Astrocyte of the spinal cord (primary cell): ENCODE measurements around the gene HSBP1L1.
A peak's percentile ranks its signal among the peaks of the same experiment; 100 is the strongest.
"Not testable (repeated sequence)": the region's sequence is repeated elsewhere in the genome, so short reads cannot be mapped to it uniquely, and the experiment has no call there.

Experiments used
- DNase-seq: peaks from one replicate; pipeline ENCODE4 v3.0.0; 2011; ENCODE audit warnings: low read depth, low spot score
- H3K4me3 ChIP-seq: 2 replicates; pipeline ENCODE4 v1.5.1; 2011; ENCODE audit warnings: low read depth, mild to moderate bottlenecking, low read length, moderate library complexity
- in situ Hi-C: cut with HindIII; loops from 2 replicates; pipeline ENCODE4 v1.10.0; 2017; ENCODE audit warnings: low sequenced_read_pairs
- TF ChIP-seq, protein P1 (sequence below): IDR thresholded peaks from 2 replicates; pipeline ENCODE4 v1.5.1; 2012; ENCODE audit warnings: low read depth, mild to moderate bottlenecking, low read length, inconsistent platforms

HSBP1L1 gene

DNA sequence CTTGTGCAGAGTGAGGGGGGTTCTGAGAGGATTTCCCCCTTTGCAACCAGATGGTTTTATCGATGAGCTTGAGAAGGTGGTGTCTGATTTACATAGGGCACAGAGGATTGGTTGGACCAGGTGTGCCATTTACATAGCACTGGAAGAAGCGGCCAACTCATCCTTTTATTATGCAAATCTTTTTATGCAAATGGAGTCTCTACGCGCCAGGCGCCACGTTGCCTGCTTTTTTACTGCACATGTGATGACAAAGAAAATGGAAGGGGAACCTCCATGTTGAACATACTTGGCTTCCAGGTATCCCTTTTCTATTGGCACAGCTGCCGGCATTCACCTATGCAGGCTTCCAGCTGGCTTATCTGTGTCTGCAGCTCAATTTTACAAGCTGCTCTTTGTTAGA lies 42.3 kb downstream of the HSBP1L1 start:
- in situ Hi-C loops = no loop called here
- DNase-seq = no peak
- H3K4me3 ChIP-seq = no peak overlapping the region
- TF ChIP-seq, protein P1, sequence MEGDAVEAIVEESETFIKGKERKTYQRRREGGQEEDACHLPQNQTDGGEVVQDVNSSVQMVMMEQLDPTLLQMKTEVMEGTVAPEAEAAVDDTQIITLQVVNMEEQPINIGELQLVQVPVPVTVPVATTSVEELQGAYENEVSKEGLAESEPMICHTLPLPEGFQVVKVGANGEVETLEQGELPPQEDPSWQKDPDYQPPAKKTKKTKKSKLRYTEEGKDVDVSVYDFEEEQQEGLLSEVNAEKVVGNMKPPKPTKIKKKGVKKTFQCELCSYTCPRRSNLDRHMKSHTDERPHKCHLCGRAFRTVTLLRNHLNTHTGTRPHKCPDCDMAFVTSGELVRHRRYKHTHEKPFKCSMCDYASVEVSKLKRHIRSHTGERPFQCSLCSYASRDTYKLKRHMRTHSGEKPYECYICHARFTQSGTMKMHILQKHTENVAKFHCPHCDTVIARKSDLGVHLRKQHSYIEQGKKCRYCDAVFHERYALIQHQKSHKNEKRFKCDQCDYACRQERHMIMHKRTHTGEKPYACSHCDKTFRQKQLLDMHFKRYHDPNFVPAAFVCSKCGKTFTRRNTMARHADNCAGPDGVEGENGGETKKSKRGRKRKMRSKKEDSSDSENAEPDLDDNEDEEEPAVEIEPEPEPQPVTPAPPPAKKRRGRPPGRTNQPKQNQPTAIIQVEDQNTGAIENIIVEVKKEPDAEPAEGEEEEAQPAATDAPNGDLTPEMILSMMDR = no peak

DNA sequence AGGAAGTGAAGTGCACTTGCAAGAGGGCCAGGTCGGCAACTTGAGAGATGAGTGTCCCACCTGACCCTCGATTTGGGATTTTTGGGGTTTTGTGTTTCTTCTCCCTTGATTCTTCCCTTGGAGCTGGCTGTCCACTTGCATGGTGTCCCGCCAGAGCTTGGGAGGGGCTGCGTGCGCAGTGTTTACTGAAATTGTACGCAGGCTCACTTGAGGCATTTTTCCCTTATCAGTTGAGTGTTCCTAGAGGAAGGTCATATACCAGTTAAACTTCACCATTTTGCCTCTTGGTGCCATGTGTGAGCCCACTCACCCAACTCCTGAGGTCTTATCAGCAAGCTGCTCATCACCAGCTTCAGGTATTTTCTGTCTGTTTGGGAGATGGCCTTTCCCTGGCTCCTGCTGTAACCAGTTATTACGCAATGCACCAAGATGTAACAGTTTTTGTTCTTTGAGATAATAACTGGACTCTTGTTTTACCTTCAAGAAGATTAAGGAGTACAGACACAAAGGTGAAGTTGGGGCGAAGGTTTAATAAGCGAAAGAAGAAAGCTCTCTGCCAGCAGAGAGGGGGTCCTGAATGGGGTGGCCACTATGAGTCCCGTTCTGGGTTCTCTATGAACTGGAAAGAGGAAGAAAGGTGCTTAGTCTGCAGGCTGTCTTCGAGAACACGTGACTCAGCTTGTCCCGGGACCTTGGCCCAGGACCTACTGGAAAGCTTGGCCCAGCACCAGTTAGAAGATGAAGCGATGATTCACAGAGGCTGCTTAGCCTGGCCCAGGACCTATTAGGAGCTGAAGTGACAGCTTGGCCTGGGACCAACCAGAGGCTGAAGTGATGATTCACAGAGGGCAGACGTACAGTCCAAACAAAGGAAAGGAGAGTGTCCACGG lies 45.5 kb downstream of the HSBP1L1 start:
- DNase-seq = peak; percentile 96
- no peak overlapping the region for H3K4me3 ChIP-seq
- TF ChIP-seq, protein P1 = no peak
- in situ Hi-C loops = no loop called here

DNA sequence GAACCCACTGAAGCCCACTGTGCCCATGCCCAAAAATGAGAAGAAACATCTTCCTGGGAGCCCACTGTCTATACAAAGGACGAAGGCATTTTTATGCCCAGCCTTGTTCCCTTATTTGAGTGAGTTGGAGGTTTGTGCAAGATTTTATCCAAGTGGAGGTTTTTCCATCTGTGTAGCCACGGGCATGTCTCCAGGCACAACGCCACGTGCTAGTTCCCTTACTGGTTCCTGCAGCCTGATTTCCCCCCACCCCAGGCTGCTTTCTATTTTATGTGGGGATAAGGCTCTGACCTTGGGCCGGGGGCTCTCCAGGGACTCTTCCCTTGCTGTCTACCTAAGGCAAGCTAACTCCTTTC lies 46.1 kb downstream of the HSBP1L1 start:
- in situ Hi-C loops = no loop called here
- TF ChIP-seq, protein P1 = no peak
- no peak overlapping the region for H3K4me3 ChIP-seq
- no peak for DNase-seq

DNA sequence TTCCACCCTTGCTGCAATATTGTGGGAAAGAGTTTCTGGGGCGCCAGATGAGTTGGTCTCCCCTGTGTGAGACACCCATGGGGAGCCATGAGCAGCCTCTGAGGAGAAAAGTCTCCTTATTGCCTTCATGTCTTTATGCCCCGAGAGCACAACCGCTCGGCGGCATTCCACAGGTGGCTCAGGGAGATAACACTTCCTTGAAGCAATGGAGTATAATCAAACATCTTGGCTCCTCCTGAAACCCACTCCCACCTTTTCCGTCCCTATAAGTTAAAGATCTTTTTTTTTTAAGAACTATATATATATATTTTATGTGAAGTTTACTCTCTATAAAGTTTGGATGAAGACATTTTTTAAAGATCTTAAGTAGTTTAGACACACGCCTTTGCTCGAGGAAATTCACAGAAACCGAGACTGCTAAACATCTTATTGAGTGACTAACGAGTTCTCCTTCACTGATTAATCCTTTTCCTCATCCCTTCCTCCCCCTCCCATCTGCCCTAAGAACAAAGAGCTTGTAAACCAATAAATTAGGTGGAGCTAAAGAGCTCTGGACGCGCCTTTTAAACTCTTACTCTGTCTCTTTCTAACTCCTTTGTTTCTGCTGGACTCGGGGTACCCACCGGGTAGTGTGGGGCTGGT lies 47.2 kb downstream of the HSBP1L1 start:
- DNase-seq, in situ Hi-C loops, H3K4me3 ChIP-seq: not testable (repeated sequence)

DNA sequence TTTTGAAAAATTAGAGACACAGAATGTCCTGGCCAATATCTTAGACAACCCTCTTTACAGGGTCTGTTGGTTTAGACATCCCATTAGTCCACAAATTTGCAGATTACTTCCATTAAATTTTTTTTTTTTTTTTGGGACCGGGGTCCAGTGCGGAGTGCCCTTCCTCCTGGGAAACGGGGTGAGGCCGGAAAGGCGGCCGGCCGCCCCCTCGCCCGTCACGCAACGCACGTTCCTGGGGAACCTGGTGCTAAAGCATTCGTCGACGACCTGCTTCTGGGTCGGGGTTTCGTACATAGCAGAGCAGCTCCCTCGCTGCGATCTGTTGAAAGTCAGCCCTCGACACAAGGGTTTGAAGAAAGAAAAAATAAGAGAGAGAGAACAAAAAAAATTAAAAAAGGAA lies 48.3 kb downstream of the HSBP1L1 start:
- in situ Hi-C loops = no loop called here
- TF ChIP-seq, protein P1 = no peak
- H3K4me3 ChIP-seq = no peak overlapping the region
- no peak for DNase-seq
